Endothelial cell (in vitro differentiated cells): ENCODE results near the gene IFT74. TPM values are rescaled to one million over a fixed set of nuclear protein-coding genes. Genes with fewer than 3 reads are reported as not detected.

ENCODE experiments used
- DNase-seq: peaks from one replicate; pipeline ENCODE4 v3.0.0; 2021; ENCODE audit warnings: low spot score
- H3K27ac Mint-ChIP-seq: one replicate; pipeline ENCODE4 v1.8.0; 2021; ENCODE audit warnings: mixed read lengths, inconsistent platforms; ENCODE audit not compliant: unreplicated experiment
- H3K27me3 Mint-ChIP-seq: one replicate; pipeline ENCODE4 v1.8.0; 2021; ENCODE audit warnings: mild to moderate bottlenecking, moderate library complexity, mixed read lengths, inconsistent platforms; ENCODE audit not compliant: unreplicated experiment
- H3K36me3 Mint-ChIP-seq: one replicate; pipeline ENCODE4 v1.8.0; 2021; ENCODE audit warnings: mild to moderate bottlenecking, low read depth, mixed read lengths, inconsistent platforms; ENCODE audit not compliant: unreplicated experiment
- H3K4me1 Mint-ChIP-seq: one replicate; pipeline ENCODE4 v1.8.0; 2021; ENCODE audit warnings: mild to moderate bottlenecking, mixed read lengths, inconsistent platforms; ENCODE audit not compliant: unreplicated experiment
- H3K4me3 Mint-ChIP-seq: one replicate; pipeline ENCODE4 v1.8.0; 2021; ENCODE audit warnings: mild to moderate bottlenecking, mixed read lengths, inconsistent platforms; ENCODE audit not compliant: unreplicated experiment
- H3K9me3 Mint-ChIP-seq: one replicate; pipeline ENCODE4 v1.8.0; 2021; ENCODE audit warnings: mixed read lengths, inconsistent platforms; ENCODE audit not compliant: unreplicated experiment
- total RNA-seq: library from RNA; stranded (reverse); fragmentation: NEBNext Ultra II Directional; extraction: Animal tissue kit (Norgen Biotek cat#: 25700); gene quantifications from one replicate; pipeline ENCODE4 v1.2.1, GENCODE V29; 2021; ENCODE audit not compliant: unreplicated experiment
- TF ChIP-seq, protein P1 (sequence below): fragments of 200-600 bp; sonication (generic); IDR thresholded peaks from one replicate; pipeline ENCODE4 v1.5.0; 2021; ENCODE audit warnings: antibody characterized with exemption; ENCODE audit not compliant: unreplicated experiment

The IFT74 gene
- total RNA-seq, 1 donor from 2014 or later, result 6.5 TPM

DNA sequence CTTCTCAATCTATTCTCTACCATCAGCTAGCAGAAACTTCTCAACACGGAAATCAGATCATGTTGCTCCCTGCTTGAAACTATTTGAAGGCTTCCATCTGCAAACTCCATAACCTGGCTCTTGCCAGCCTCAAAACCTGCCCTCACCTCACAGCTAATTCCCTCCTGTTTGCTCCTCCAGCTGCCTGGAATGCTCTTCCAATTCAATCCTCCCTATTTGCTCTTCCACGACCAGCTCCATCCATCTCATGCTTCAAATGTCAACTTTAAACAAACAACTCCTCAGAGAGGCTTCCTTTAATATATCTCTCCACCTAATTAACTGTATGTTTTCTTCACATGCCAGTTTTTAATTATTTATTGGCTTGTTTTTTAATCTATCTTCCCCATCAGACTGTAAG is 10.6 kb upstream of the IFT74 start:
- Mint-ChIP-seq H3K4me3 (peak overlapping the region; percentile 93), H3K27me3 (peaks cover 13% of the 10 kb centered on the region), H3K4me1 (peaks cover 43% of the 10 kb centered on the region), H3K36me3 (peaks cover 15% of the 10 kb centered on the region), H3K9me3 (no peaks in the 10 kb centered on the region), H3K27ac (peak overlapping the region; percentile 10)
- TF ChIP-seq, protein P1, sequence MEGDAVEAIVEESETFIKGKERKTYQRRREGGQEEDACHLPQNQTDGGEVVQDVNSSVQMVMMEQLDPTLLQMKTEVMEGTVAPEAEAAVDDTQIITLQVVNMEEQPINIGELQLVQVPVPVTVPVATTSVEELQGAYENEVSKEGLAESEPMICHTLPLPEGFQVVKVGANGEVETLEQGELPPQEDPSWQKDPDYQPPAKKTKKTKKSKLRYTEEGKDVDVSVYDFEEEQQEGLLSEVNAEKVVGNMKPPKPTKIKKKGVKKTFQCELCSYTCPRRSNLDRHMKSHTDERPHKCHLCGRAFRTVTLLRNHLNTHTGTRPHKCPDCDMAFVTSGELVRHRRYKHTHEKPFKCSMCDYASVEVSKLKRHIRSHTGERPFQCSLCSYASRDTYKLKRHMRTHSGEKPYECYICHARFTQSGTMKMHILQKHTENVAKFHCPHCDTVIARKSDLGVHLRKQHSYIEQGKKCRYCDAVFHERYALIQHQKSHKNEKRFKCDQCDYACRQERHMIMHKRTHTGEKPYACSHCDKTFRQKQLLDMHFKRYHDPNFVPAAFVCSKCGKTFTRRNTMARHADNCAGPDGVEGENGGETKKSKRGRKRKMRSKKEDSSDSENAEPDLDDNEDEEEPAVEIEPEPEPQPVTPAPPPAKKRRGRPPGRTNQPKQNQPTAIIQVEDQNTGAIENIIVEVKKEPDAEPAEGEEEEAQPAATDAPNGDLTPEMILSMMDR, result no peak
- no peak for DNase-seq

DNA sequence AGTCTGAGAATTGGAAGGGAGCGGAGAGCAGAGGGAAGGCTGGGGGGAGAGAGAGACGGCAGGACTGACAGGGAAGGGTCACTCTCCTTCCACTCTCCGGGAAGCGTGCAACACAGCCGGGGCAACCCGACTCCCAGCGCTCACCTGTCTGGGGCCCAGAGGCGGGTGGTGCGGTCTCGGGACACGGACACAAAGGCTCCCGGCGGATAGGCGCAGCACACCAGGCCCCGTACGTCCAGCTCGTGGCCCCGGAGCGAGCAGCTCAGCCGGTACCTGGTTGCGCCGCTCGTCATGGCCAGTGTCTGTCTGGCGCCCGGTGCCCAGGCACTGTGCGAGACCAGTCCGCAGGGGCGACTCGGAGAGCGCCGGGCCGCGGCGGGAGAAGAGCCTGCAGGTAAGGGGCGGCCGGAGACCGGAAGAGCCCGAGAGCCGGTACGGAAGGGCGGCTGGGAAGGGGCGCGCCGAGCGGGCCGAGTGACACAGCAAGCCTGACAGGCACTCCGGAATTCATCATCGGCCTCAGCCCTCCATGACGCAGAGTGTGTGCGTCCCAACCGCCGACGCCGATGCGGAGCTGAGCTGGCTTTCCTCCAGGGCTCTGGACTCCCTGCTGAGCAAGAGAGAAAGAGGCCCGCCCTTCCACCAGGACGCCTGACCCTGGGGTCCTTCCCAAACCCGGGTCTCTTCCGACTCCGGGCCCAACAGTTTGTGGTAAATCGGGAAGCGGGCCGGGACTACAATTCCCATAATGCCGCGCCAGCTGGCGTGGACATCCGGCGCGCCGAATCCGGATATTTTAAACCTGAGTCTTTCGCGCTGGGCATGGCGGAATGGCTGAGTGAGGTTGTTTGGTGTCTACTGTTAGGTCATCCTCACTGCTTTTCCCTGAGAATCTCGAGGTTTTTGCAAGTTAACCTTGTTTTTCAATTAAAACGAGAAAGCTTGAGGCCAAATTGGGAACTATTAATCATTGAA is 9.2 kb upstream of the IFT74 start, which contains the start of gene PLAA:
PLAA (minus strand) TSS at position 490 of the 975 bp plus-strand sequence; CDS start at position 293, 197 bp downstream.
- Mint-ChIP-seq H3K4me3 (peak within 1 kb of the TSS; percentile 93), H3K4me1 (peaks cover 33% of the 10 kb centered on the region), H3K36me3 (peaks cover 15% of the 10 kb centered on the region), H3K27ac (peak within 1 kb of the TSS; percentile 97), H3K9me3 (no peaks in the 10 kb centered on the region), H3K27me3 (peaks cover 13% of the 10 kb centered on the region)
- TF ChIP-seq, protein P1, result no peak
- peak; percentile 80 for DNase-seq

DNA sequence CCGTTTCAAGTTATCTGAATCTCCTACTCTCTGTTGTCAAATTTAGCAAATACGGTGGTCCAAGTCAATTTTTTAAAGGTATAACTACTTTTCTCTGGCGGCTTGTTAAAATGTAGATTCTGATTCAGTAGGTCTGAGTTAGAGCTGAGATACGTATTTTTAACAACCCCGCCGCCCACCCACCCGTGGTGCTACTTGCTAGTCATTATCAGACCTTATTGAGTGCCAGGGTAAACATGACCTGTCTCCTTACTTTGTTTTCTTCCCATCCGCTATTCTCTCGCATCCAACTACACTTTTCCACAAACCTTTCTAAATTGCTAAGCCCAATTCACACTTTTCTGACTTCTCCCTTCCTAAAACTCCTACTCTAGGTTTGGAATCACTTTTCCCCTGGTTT is 8.5 kb upstream of the IFT74 start:
- H3K4me1 Mint-ChIP-seq, result peaks cover 29% of the 10 kb centered on the region
- peaks cover 13% of the 10 kb centered on the region for H3K27me3 Mint-ChIP-seq
- TF ChIP-seq, protein P1, result no peak
- DNase-seq, result no peak
- H3K27ac Mint-ChIP-seq, result peak overlapping the region; percentile 97
- H3K9me3 Mint-ChIP-seq, result no peaks in the 10 kb centered on the region
- peaks cover 15% of the 10 kb centered on the region for H3K36me3 Mint-ChIP-seq
- peak overlapping the region; percentile 93 for H3K4me3 Mint-ChIP-seq

DNA sequence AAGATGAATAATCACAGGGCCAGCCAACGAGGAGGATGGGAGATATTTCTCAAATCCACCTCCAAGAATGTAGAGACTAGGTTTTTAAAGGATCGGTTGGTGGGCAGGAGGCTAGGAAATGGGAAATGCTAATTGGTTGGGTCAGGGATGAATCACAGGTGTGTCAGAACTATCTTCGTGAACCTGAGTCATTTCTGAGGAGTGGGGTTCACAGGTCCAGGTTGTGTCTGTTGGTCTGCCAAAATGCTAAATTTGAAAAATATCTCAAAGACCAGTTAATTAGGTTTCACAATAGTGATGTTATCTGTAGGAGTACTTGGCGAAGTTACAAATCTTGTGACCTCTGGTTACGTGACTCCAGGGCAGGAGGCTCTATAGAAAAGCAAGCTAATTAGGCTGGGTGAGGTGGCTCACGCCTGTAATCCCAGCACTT is 6.6 kb upstream of the IFT74 start:
- no peak overlapping the region for H3K27ac Mint-ChIP-seq
- H3K9me3 Mint-ChIP-seq, result no peaks in the 10 kb centered on the region
- H3K4me3 Mint-ChIP-seq, result no peak overlapping the region
- H3K4me1 Mint-ChIP-seq, result peaks cover 20% of the 10 kb centered on the region
- H3K27me3 Mint-ChIP-seq, result peaks cover 13% of the 10 kb centered on the region
- TF ChIP-seq, protein P1, result no peak
- H3K36me3 Mint-ChIP-seq, result peaks cover 11% of the 10 kb centered on the region
- no peak for DNase-seq

DNA sequence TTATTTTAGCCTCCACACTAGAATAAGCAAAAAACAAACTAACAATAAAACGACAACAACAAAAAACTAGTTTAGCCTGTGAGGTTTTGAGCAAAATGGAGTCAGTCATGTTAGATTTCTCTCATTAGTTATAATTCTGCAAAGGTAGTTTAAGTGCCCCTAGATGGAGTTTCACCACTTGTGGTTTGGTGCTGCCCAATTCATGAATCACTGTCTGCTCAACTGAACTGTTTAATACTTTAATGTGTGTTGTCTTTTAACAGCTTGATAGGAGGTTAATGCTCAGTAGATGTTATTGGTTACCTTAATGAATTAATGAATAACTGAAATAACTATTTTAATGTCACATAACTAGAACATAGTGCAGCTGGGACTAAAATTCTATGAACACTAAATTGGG is 5.7 kb upstream of the IFT74 start:
- H3K9me3 Mint-ChIP-seq, result no peaks in the 10 kb centered on the region
- H3K36me3 Mint-ChIP-seq, result peaks cover 11% of the 10 kb centered on the region
- no peak overlapping the region for H3K27ac Mint-ChIP-seq
- TF ChIP-seq, protein P1, result no peak
- H3K4me1 Mint-ChIP-seq, result peaks cover 21% of the 10 kb centered on the region
- DNase-seq, result no peak
- H3K27me3 Mint-ChIP-seq, result peaks cover 11% of the 10 kb centered on the region
- no peak overlapping the region for H3K4me3 Mint-ChIP-seq
